Measurements from ENCODE around the gene AGMO.

The AGMO gene

GRCh38 chr7:15471669-15471950, 90.2 kb downstream of the AGMO start:
- TF ChIP-seq CTCF (IDR thresholded peaks at IDR 0.05; ENCODE audit: low read depth, low read length) = no peak
- no peak overlapping the region for H3K4me3 ChIP-seq (ENCODE audit: low read depth, low read length)
- H3K36me3 ChIP-seq = no peaks in the 10 kb centered on the region
- H3K27me3 ChIP-seq = no peaks in the 10 kb centered on the region
- no peak for DNase-seq
- H3K9me3 ChIP-seq = no peaks in the 10 kb centered on the region
- no peaks in the 10 kb centered on the region for H3K4me1 ChIP-seq

- Histone ChIP-seq H3K4me1 (no peaks in the 10 kb centered on the region), H3K27me3 (no peaks in the 10 kb centered on the region), H3K9me3 (no peaks in the 10 kb centered on the region), H3K36me3 (no peaks in the 10 kb centered on the region), H3K4me3 (ENCODE audit: low read depth, low read length) (no peak overlapping the region)
- no peak for TF ChIP-seq CTCF (IDR thresholded peaks at IDR 0.05; ENCODE audit: low read depth, low read length)
- DNase-seq = no peak
Measured at GRCh38 chr7:15470825-15471668, 90.8 kb downstream of the AGMO start.

- Histone ChIP-seq H3K4me1 (no peaks in the 10 kb centered on the region), H3K9me3 (no peaks in the 10 kb centered on the region), H3K4me3 (ENCODE audit: low read depth, low read length) (no peak overlapping the region), H3K27me3 (no peaks in the 10 kb centered on the region), H3K36me3 (no peaks in the 10 kb centered on the region)
- no peak for DNase-seq
- no peak for TF ChIP-seq CTCF (IDR thresholded peaks at IDR 0.05; ENCODE audit: low read depth, low read length)
Measured at GRCh38 chr7:15464667-15465121, 97.1 kb downstream of the AGMO start.

GRCh38 chr7:15463801-15464666, 97.8 kb downstream of the AGMO start:
- TF ChIP-seq CTCF (IDR thresholded peaks at IDR 0.05; ENCODE audit: low read depth, low read length) = no peak
- no peak for DNase-seq
- no peaks in the 10 kb centered on the region for H3K27me3 ChIP-seq
- H3K36me3 ChIP-seq = no peaks in the 10 kb centered on the region
- no peak overlapping the region for H3K4me3 ChIP-seq (ENCODE audit: low read depth, low read length)
- H3K4me1 ChIP-seq = no peaks in the 10 kb centered on the region
- H3K9me3 ChIP-seq = no peaks in the 10 kb centered on the region

GRCh38 chr7:15462721-15463389, 99.0 kb downstream of the AGMO start:
- Histone ChIP-seq H3K27me3 (no peaks in the 10 kb centered on the region), H3K36me3 (no peaks in the 10 kb centered on the region), H3K4me1 (no peaks in the 10 kb centered on the region), H3K9me3 (no peaks in the 10 kb centered on the region), H3K4me3 (ENCODE audit: low read depth, low read length) (no peak overlapping the region)
- DNase-seq = no peak
- no peak for TF ChIP-seq CTCF (IDR thresholded peaks at IDR 0.05; ENCODE audit: low read depth, low read length)

All from BE2C (cell line).